AG10803 (cell line): Measurements from ENCODE around the gene ARHGAP22.

Experiments used
- DNase-seq: peaks from one replicate; pipeline ENCODE4 v3.0.0; 2010; ENCODE audit warnings: low read depth
- H3K4me3 ChIP-seq: 2 replicates; pipeline ENCODE4 v1.5.1; 2011; ENCODE audit warnings: mild to moderate bottlenecking, low read length, control low read depth
- TF ChIP-seq, protein P1 (sequence below): conservative IDR thresholded peaks from 2 replicates; pipeline ENCODE4 v1.5.1; 2011; ENCODE audit warnings: mild to moderate bottlenecking, low read length, control low read depth, inconsistent platforms

Gene ARHGAP22

DNA sequence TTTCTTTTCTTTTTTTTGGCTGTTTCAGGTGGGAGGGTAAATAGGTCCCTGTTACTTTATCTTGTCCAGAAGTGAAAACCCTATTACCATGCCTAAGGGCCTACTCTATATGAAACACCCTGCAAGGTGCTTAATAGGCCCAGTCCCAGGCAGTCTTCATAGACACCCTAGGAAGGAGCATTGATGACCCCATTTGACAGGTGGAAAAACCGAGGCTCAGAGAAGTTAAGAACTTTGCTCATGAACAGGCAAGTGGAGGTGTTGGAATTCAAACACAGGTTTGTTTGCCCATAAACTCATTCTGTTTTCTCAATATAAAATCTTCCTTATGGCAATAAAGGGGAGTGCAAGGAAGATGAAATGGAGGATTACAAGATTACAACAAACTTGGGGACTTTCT is 115.8 kb downstream of the ARHGAP22 start:
- DNase-seq: no peak
- TF ChIP-seq, protein P1, sequence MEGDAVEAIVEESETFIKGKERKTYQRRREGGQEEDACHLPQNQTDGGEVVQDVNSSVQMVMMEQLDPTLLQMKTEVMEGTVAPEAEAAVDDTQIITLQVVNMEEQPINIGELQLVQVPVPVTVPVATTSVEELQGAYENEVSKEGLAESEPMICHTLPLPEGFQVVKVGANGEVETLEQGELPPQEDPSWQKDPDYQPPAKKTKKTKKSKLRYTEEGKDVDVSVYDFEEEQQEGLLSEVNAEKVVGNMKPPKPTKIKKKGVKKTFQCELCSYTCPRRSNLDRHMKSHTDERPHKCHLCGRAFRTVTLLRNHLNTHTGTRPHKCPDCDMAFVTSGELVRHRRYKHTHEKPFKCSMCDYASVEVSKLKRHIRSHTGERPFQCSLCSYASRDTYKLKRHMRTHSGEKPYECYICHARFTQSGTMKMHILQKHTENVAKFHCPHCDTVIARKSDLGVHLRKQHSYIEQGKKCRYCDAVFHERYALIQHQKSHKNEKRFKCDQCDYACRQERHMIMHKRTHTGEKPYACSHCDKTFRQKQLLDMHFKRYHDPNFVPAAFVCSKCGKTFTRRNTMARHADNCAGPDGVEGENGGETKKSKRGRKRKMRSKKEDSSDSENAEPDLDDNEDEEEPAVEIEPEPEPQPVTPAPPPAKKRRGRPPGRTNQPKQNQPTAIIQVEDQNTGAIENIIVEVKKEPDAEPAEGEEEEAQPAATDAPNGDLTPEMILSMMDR: no peak
- no peak overlapping the region for H3K4me3 ChIP-seq

DNA sequence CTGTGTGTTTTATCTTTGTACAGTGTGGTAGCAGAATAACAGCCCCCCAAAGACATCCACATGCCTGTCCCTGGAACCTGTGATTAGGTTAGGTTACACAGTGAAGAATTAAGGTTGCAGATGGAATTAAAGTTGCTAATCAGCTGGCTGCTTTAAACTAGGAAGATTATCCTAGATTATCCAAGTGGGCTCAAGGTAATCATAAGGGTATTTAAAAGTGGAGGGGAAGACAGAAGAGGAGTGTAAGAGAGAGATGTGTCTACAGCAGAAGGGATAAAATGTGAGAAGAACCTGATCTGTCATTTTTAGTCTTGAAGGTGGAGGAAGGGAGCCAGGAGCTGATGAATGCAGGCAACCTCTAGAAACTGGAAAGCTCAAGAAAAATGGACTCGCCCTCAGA is 117.6 kb downstream of the ARHGAP22 start:
- TF ChIP-seq, protein P1: no peak
- DNase-seq: no peak
- H3K4me3 ChIP-seq: no peak overlapping the region

DNA sequence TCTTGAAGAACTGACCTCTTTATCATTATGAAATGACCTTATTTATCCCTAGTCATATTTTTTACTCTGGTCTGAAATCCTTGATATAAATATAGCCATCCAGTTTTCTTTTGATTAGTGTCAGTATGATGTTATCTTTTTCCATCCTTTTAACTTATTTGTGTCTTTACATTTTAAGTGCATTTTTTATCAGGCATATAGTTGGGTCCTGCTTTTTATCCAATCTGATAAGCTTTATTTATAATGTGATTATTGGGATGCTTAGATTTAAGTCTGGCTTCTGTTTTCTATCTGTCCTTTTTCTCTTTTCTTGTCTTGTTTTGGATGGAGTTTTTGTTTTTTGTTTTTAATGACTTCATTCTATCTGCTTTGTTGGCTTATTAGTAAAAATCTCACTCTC is 119.2 kb downstream of the ARHGAP22 start:
- no peak for DNase-seq
- TF ChIP-seq, protein P1: no peak
- H3K4me3 ChIP-seq: no peak overlapping the region

DNA sequence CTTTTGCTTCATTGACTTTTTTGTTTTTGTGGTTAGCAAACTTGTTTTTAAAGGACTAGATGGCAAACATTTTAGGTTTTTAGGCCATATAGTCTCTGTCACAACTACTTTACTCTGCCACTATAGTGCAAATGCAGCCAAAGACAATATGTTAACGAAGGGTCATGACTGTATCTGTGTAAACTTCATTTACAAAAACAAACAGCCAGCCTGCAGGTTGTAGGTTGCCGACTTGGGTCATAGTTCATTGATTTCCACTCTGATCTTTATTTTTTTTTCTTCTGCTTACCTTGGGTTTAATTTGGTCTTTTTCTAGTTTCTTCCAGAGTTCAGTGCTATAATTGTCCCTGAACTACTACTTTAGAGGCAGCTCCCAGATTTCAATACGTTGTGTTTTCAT is 120.0 kb downstream of the ARHGAP22 start:
- no peak overlapping the region for H3K4me3 ChIP-seq
- TF ChIP-seq, protein P1: no peak
- DNase-seq: no peak

DNA sequence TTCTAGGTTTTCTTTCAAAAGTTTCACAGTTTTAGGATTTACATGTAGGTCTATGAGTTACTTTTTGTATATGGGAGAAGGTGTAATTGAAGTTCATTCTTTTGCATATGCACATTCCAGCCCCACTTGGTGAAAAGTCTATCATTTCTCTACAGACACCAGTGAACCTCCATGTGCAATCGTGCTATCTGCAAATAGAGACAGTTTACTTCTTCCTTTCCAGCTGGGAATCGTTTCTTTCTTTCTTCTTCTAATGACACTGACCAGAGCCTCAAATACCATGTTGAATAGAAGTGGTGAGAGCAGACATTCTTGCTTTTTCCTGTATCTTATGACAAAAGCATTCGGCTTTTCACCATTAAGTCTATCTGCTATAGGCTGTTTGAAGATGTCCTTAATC is 122.7 kb downstream of the ARHGAP22 start:
- TF ChIP-seq, protein P1: no peak
- DNase-seq: no peak
- no peak overlapping the region for H3K4me3 ChIP-seq

DNA sequence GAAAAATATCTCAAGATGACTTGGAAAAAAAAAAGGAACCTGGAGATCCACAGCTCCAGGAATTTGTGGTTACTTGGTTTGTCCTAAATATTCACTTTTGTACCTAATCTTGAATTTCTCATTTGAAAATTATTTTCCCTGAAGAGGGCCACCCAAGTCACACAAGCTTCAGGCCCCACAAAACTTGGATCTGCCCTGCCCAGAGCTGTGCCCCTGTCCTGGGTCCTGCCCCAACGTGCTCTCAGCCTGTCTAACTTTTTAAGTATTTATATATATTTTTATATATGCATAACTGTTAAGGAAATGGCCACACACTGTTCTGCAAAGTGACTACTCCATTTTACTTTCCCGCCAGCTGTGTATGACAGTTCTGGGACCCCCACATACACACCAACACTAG is 123.5 kb downstream of the ARHGAP22 start:
- TF ChIP-seq, protein P1: no peak
- no peak for DNase-seq
- H3K4me3 ChIP-seq: no peak overlapping the region

DNA sequence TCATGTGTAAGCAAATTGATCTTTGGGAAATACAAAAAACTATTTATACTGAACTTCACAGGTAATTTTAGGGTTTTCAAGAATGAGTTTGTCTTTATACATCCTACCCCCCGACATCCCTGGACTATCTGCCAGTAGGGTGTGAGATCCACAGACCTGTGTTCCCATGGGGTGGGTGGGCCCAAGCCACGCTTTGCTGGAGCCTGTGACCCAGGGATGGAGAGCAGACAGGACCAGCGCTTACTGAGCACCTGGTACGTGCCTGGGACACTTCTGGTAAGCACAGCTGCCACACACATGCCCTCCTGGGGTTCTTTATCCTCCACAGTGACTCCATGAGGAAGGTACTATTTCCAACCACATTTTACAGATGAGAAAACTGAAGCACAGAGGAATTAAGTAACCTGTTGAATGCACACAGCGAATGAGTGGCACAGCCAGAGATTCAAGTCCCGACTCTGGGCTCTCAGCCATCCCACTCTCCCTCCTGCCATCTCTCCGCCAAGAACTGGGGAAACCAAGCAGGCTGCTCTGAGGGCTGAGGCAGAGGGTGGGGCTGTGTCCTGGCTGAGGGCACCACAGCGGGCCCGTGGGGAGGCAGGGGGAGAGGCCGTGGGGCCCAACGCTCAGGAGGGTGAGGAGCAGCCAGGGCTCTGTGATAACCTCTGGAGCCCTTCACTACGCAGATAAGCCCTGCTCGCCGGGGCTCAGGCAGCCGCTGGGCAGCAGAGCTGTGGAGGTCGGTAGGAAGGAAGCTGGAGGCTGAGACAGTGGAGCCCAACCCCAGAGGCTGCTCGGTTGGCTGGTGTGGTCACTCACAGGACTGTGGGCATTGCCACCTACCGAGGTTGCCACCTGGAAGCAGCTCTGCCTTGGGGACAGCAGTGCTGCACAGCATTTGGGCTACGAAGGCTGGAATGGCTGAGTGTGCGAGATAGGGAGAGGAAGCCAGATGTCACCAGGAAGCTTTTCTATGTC is 124.2 kb downstream of the ARHGAP22 start:
- TF ChIP-seq, protein P1: no peak
- no peak overlapping the region for H3K4me3 ChIP-seq
- DNase-seq: no peak
